GM12878 (cell line): ENCODE measurements around the gene MRPL18. TPM values are rescaled to one million over a fixed set of nuclear protein-coding genes. Genes with fewer than 3 reads are reported as not detected.

ENCODE experiments used
- ATAC-seq: fragments of 200-7000 bp; cut with Tn5 transposase; 3 replicates; pipeline ENCODE4 v1.9.1; 2020; ENCODE audit warnings: mild to moderate bottlenecking, moderate library complexity
- BruUV-seq: library from RNA; stranded (reverse); fragments of 400-500 nt; replicated peaks from 2 replicates; lab custom pipeline; 2021; lab: Mats Ljungman, UMichigan
- CTCF ChIA-PET: fragments of 300-600 bp; sonication (Branson Sonifier 250); formaldehyde crosslinking; extraction: SDS; loops from one replicate; lab custom pipeline; 2021; ENCODE audit warnings: inconsistent platforms; lab: Yijun Ruan, JAX
- POLR2A ChIA-PET: fragments of 350-600 bp; formaldehyde crosslinking; extraction: SDS; loops from one replicate; lab custom pipeline; 2021; ENCODE audit warnings: inconsistent platforms; lab: Charles Lee
- RAD21 ChIA-PET: fragments of 300-600 bp; sonication (Branson Sonifier 250); formaldehyde crosslinking; loops from one replicate; lab custom pipeline; 2023; ENCODE audit warnings: antibody characterized with exemption; ENCODE audit not compliant: unreplicated experiment; lab: Charles Lee
- SMC1A ChIA-PET: fragments of 300-600 bp; sonication (Branson Sonifier 250); formaldehyde crosslinking; loops from one replicate; lab custom pipeline; 2023; ENCODE audit not compliant: unreplicated experiment, uncharacterized antibody; lab: Charles Lee
- DNase-seq: peaks from one replicate; pipeline ENCODE4 v3.0.0-alpha.2; 2011; ENCODE audit warnings: low read depth, low spot score
- FAIRE-seq: peaks from 3 replicates; lab custom pipeline; 2011; peaks lifted over from hg19 to GRCh38; lab: Jason Lieb, UNC
- H2AFZ ChIP-seq: 2 replicates; pipeline ENCODE4 v1.6.0; 2011; ENCODE audit warnings: low read depth, low read length, control low read depth; ENCODE audit not compliant: control insufficient read depth
- H3K27ac ChIP-seq: 2 replicates; pipeline ENCODE4 v1.5.1; 2011; ENCODE audit warnings: control low read depth; ENCODE audit not compliant: control insufficient read depth, insufficient read depth
- H3K27me3 ChIP-seq, 2 experiments: replicated peaks in 1 of 2; 2 replicates each; pipeline versions ENCODE4 v1.6.0 to v1.6.1; 2011; ENCODE audit warnings: low read length in 1 of 2; ENCODE audit not compliant: control insufficient read depth in 2 of 2, insufficient read depth in 2 of 2
- H3K36me3 ChIP-seq, 2 experiments: 2 replicates each; pipeline ENCODE4 v1.5.1; 2011; ENCODE audit warnings: low read length in 1 of 2; ENCODE audit not compliant: control insufficient read depth in 2 of 2, insufficient read depth in 2 of 2
- H3K4me1 ChIP-seq: 2 replicates; pipeline ENCODE4 v1.6.1; 2011; ENCODE audit warnings: mild to moderate bottlenecking, low read length, moderate library complexity, mixed read lengths; ENCODE audit not compliant: control insufficient read depth, insufficient read depth
- H3K4me2 ChIP-seq: 2 replicates; pipeline ENCODE4 v1.6.0; 2011; ENCODE audit warnings: control low read depth; ENCODE audit not compliant: control insufficient read depth, insufficient read depth
- H3K4me3 ChIP-seq: fragments of 200-600 bp; sonication (generic); 2 replicates; pipeline ENCODE4 v1.5.1; 2016
- H3K79me2 ChIP-seq: 2 replicates; pipeline ENCODE4 v1.6.0; 2011; ENCODE audit warnings: low read length; ENCODE audit not compliant: control insufficient read depth, insufficient read depth
- H3K9ac ChIP-seq: 2 replicates; pipeline ENCODE4 v1.8.0; 2011; ENCODE audit warnings: low read length, control low read depth, mixed read lengths; ENCODE audit not compliant: control insufficient read depth, insufficient read depth
- H3K9me3 ChIP-seq: replicated peaks from 3 replicates; pipeline ENCODE4 v1.5.1; 2011; ENCODE audit warnings: mild to moderate bottlenecking, low read length; ENCODE audit not compliant: control insufficient read depth, insufficient read depth
- H4K20me1 ChIP-seq: 2 replicates; pipeline ENCODE4 v1.6.0; 2011; ENCODE audit not compliant: control insufficient read depth, insufficient read depth
- BACH1 ChIP-seq: fragments of 450-650 bp; IDR thresholded peaks from 2 replicates; pipeline ENCODE4 v1.6.1; 2017; ENCODE audit warnings: mild to moderate bottlenecking, borderline replicate concordance
- CHD1 ChIP-seq: IDR thresholded peaks from 2 replicates; pipeline ENCODE4 v1.6.1; 2012; ENCODE audit warnings: low read depth, low read length, improper control_type of control experiment
- EZH2 ChIP-seq: IDR thresholded peaks from 2 replicates; pipeline ENCODE4 v1.6.1; 2012; ENCODE audit warnings: low read depth, mild to moderate bottlenecking, control low read depth, inconsistent platforms, low read length, borderline replicate concordance; ENCODE audit not compliant: control insufficient read depth
- FOXK2 ChIP-seq: fragments of 450-650 bp; IDR thresholded peaks from 2 replicates; pipeline ENCODE4 v1.6.1; 2017; ENCODE audit warnings: mild to moderate bottlenecking, moderate library complexity
- SPI1 ChIP-seq: IDR thresholded peaks from 2 replicates; pipeline ENCODE4 v1.6.1; 2011; ENCODE audit warnings: low read depth, mild to moderate bottlenecking, low read length, moderate library complexity, borderline replicate concordance; ENCODE audit not compliant: insufficient read depth
- WRNIP1 ChIP-seq: IDR thresholded peaks from 2 replicates; pipeline ENCODE4 v1.6.1; 2011; ENCODE audit warnings: low read depth, low read length, improper control_type of control experiment, borderline replicate concordance
- in situ Hi-C: fragments of 300-500 bp; cut with MboI; formaldehyde crosslinking; loops from 9 replicates; pipeline ENCODE4 v1.14.3; 2018; ENCODE audit warnings: mixed read lengths
- intact Hi-C: fragments of 100-400 bp; cut with micrococcal nuclease; formaldehyde crosslinking; loops from one replicate; pipeline ENCODE4 v1.14.2; 2022; ENCODE audit not compliant: unreplicated experiment
- polyA plus RNA-seq, 11 experiments: library from polyadenylated mRNA; depleted of rRNA in 4 of 11; unstranded in 6 of 11; stranded (reverse) in 5 of 11; fragments of >200 nt; fragmentation: Nextera tagmentation in 4 of 11; fragmentation: Illumina TruSeq in 1 of 11; extraction: Ambion mirVana in 4 of 11; extraction: Trizol in 1 of 11; gene quantifications; 1 replicate in 1 of 11; 2 replicates in 10 of 11; pipeline versions ENCODE4 v1.2.1 to v1.2.3, GENCODE V29; 2011 to 2016; ENCODE audit warnings: inconsistent platforms in 2 of 11, missing spikeins in 2 of 11, low read depth in 1 of 11
- total RNA-seq, 4 experiments: library from RNA; depleted of rRNA in 3 of 4; stranded (reverse); fragments of >200 nt in 3 of 4; fragmentation: Illumina TruSeq in 1 of 4; extraction: Trizol in 1 of 4; gene quantifications; 2 replicates each; pipeline versions ENCODE4 v1.2.1 to v1.2.3, GENCODE V29; 2013 to 2021
- TF ChIP-seq, protein P1 (sequence below), 3 experiments: IDR thresholded peaks in 2 of 3; conservative IDR thresholded peaks in 1 of 3; 2 replicates each; pipeline ENCODE4 v1.5.1; 2011; ENCODE audit warnings: low read depth in 3 of 3, low read length in 3 of 3, mild to moderate bottlenecking in 3 of 3, control low read depth in 2 of 3, moderate library complexity in 2 of 3, inconsistent platforms in 1 of 3, mixed read lengths in 1 of 3; ENCODE audit not compliant: control insufficient read depth in 2 of 3, insufficient read depth in 1 of 3; ENCODE audit errors: extremely low read depth in 1 of 3

The MRPL18 gene
- total and polyA plus RNA-seq, 10 of the 15 experiments (the other 5 are each of a cell fraction or from before 2014, with no cell fraction given): 68.5 to 203 (median 116) TPM

DNA sequence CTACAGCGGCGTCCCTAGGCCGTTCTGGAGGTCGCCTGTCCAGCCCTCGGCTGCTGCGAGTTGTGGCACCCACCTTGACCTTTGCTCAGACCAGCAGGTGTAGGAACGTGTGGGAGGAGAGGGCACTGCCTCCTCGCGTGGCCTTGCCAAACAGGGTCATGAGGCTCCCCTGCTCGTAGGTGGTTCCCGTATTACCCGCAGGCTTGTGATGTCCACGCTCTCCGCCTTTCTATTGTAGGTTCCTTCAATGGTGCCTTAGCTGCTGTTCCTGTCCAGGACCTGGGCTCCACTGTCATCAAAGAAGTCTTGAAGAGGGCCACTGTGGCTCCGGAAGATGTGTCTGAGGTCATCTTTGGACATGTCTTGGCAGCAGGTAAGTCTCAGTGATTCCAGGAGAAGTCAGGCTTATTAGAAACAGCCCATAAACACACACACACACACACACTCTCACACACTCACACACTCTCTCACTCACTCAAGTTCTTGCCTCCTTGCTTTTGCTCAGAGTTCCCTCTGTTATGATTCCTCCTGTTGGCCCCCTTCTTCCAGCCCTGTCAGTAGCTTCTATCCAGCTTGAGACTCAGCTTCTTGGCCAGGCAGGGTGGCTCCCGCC is 27.5 kb upstream of the MRPL18 start (continued):
- TF ChIP-seq, protein P1, sequence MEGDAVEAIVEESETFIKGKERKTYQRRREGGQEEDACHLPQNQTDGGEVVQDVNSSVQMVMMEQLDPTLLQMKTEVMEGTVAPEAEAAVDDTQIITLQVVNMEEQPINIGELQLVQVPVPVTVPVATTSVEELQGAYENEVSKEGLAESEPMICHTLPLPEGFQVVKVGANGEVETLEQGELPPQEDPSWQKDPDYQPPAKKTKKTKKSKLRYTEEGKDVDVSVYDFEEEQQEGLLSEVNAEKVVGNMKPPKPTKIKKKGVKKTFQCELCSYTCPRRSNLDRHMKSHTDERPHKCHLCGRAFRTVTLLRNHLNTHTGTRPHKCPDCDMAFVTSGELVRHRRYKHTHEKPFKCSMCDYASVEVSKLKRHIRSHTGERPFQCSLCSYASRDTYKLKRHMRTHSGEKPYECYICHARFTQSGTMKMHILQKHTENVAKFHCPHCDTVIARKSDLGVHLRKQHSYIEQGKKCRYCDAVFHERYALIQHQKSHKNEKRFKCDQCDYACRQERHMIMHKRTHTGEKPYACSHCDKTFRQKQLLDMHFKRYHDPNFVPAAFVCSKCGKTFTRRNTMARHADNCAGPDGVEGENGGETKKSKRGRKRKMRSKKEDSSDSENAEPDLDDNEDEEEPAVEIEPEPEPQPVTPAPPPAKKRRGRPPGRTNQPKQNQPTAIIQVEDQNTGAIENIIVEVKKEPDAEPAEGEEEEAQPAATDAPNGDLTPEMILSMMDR (IDR thresholded peaks at IDR 0.05 in 2 of 3, conservative IDR thresholded peaks at IDR 0.05 in 1 of 3; ENCODE audit: control insufficient read depth in 2 of 3, extremely low read depth in 1 of 3, insufficient read depth in 1 of 3, low read depth in 3 of 3, low read length in 3 of 3): 0 out of 6 replicates have a peak, but pooled peaks of 1 of the 3 experiments have one; percentile 1
- TF ChIP-seq EZH2 (no peak), WRNIP1 (0 out of 2 replicates have a peak, but pooled peaks have one; percentile 17), BACH1 (0 out of 2 replicates have a peak, but pooled peaks have one; percentile 16)

GRCh38 chr6:159766906-159767305 is 23.4 kb upstream of the MRPL18 start:
- no peak for FAIRE-seq
- no peak overlapping the region for H3K4me3 ChIP-seq
- no peak for DNase-seq
- H3K9ac ChIP-seq: no peak overlapping the region
- H3K9me3 ChIP-seq: no peaks in the 10 kb centered on the region
- no peak overlapping the region for H2AFZ ChIP-seq
- BruUV-seq: no TSS peak
- ATAC-seq: no peak
- SMC1A ChIA-PET: no interaction called here
- no peaks in the 10 kb centered on the region for H3K27me3 ChIP-seq
- peaks cover 15% of the 10 kb centered on the region for H3K79me2 ChIP-seq
- H3K36me3 ChIP-seq: peaks cover 2 to 29% of the 10 kb centered on the region in 2 experiments
- RAD21 ChIA-PET: no interaction called here
- no peak for TF ChIP-seq FOXK2
- 0 out of 2 replicates have a peak, but pooled peaks have one; percentile 9 for TF ChIP-seq SPI1
- TF ChIP-seq CHD1: no peak
- H4K20me1 ChIP-seq: no peaks in the 10 kb centered on the region
- no peak overlapping the region for H3K27ac ChIP-seq
- no peak overlapping the region for H3K4me2 ChIP-seq
- H3K4me1 ChIP-seq: peaks cover 5% of the 10 kb centered on the region
- in situ Hi-C loops (no loop called here), intact Hi-C loops (no loop called here)
- CTCF ChIA-PET: interaction anchor here (1.6 kb wide), 1 partner anchor 20 kb away, joined by 3 read pairs; no protein-coding TSS in a partner anchor
- POLR2A ChIA-PET: interaction anchor here (1.0 to 1.4 kb wide), 3 partner anchors 15 to 68 kb away, joined by 3 to 4 read pairs (median 3); partner anchors contain the start of gene WTAP
